HCT116 (cell line): ENCODE results near the gene SLC38A6. TPM values are rescaled to one million over a fixed set of nuclear protein-coding genes. Genes with fewer than 3 reads are reported as not detected.

Experiments used
- ATAC-seq: fragments of 200-7000 bp; cut with Tn5 transposase; 2 replicates; pipeline ENCODE4 v1.9.1; 2020; ENCODE audit warnings: mild to moderate bottlenecking, moderate library complexity
- BruUV-seq: library from RNA; stranded (reverse); fragments of 400-500 nt; replicated peaks from 2 replicates; lab custom pipeline; 2021; lab: Mats Ljungman, UMichigan
- CTCF ChIA-PET: fragments of 300-600 bp; sonication (Branson Sonifier 250); formaldehyde crosslinking; loops from one replicate; lab custom pipeline; 2021; ENCODE audit warnings: antibody characterized with exemption; lab: Charles Lee
- POLR2A ChIA-PET: fragments of 300-600, 350-600 bp; sonication (Branson Sonifier 250); formaldehyde crosslinking; loops from one replicate; lab custom pipeline; 2021; ENCODE audit warnings: antibody characterized with exemption; lab: Charles Lee
- RAD21 ChIA-PET, 2 experiments: fragments of 300-600 bp; sonication (Branson Sonifier 250); formaldehyde crosslinking; loops; one replicate each; lab custom pipeline; 2023; ENCODE audit warnings: low total read pairs in 2 of 2; ENCODE audit not compliant: uncharacterized antibody in 2 of 2, unreplicated experiment in 2 of 2, low non-redundant PET in 1 of 2; lab: Charles Lee
- DNase-seq: peaks from one replicate; pipeline ENCODE4 v3.0.0-alpha.2; 2010; ENCODE audit warnings: low read depth, low spot score
- H2AFZ ChIP-seq: fragments of 200-600 bp; shearing (Covaris generic), sonication (generic); 2 replicates; pipeline ENCODE4 v1.6.1; 2017; ENCODE audit warnings: low read depth, mixed run types, mixed read lengths, antibody characterized with exemption, low read length; ENCODE audit not compliant: poor library complexity, severe bottlenecking
- H3K27ac ChIP-seq: 2 replicates; pipeline ENCODE4 v1.5.1; 2012; ENCODE audit warnings: low read depth, low read length
- H3K27me3 ChIP-seq: fragments of 200-600 bp; sonication (generic); 2 replicates; pipeline ENCODE4 v1.6.1; 2016; ENCODE audit warnings: mixed run types, low read length, mixed read lengths; ENCODE audit not compliant: insufficient read depth
- H3K36me3 ChIP-seq, 2 experiments: fragments of 200-500 bp in 1 of 2; fragments of 200-600 bp in 1 of 2; sonication (Bioruptor generic) in 1 of 2; sonication (generic) in 1 of 2; 2 replicates each; pipeline versions ENCODE4 v1.5.1 to v1.6.1; 2014 to 2016; ENCODE audit warnings: low read length in 2 of 2, inconsistent platforms in 1 of 2, mixed read lengths in 1 of 2, mixed run types in 1 of 2; ENCODE audit not compliant: insufficient read depth in 2 of 2, control insufficient read depth in 1 of 2
- H3K4me1 ChIP-seq, 2 experiments: fragments of 200-600 bp in 1 of 2; sonication (generic) in 1 of 2; 2 replicates each; pipeline versions ENCODE4 v1.5.1 to v1.6.1; 2012 to 2017; ENCODE audit warnings: low read length in 2 of 2, inconsistent platforms in 1 of 2, mild to moderate bottlenecking in 1 of 2, mixed read lengths in 1 of 2, mixed run types in 1 of 2, moderate library complexity in 1 of 2; ENCODE audit not compliant: insufficient read depth in 2 of 2, control insufficient read depth in 1 of 2
- H3K4me2 ChIP-seq: fragments of 200-600 bp; sonication (generic); 2 replicates; pipeline ENCODE4 v1.6.1; 2017; ENCODE audit warnings: mixed run types, low read length, mixed read lengths
- H3K4me3 ChIP-seq, 2 experiments: fragments of 200-600 bp in 1 of 2; sonication (generic) in 1 of 2; replicated peaks in 1 of 2; 2 replicates each; pipeline ENCODE4 v1.5.1; 2011 to 2016; ENCODE audit warnings: low read length in 2 of 2, control low read depth in 1 of 2, low read depth in 1 of 2, mild to moderate bottlenecking in 1 of 2, mixed read lengths in 1 of 2, mixed run types in 1 of 2
- H3K79me2 ChIP-seq: fragments of 200-600 bp; sonication (generic); 2 replicates; pipeline ENCODE4 v1.6.1; 2017; ENCODE audit warnings: mild to moderate bottlenecking, mixed run types, low read length, moderate library complexity, mixed read lengths; ENCODE audit not compliant: insufficient read depth
- H3K9ac ChIP-seq: fragments of 200-600 bp; sonication (generic); 2 replicates; pipeline ENCODE4 v1.6.1; 2016; ENCODE audit warnings: low read length, mixed read lengths
- H3K9me2 ChIP-seq: fragments of 200-600 bp; sonication (generic), shearing (Covaris generic); 2 replicates; pipeline ENCODE4 v1.6.1; 2017; ENCODE audit warnings: mixed run types, mild to moderate bottlenecking, moderate library complexity; ENCODE audit not compliant: insufficient read depth
- H3K9me3 ChIP-seq, 2 experiments: fragments of 200-500 bp in 1 of 2; fragments of 200-600 bp in 1 of 2; sonication (Bioruptor generic) in 1 of 2; sonication (generic) in 1 of 2; 2 replicates each; pipeline ENCODE4 v1.6.1; 2014 to 2017; ENCODE audit warnings: low read length in 2 of 2, mixed read lengths in 2 of 2, inconsistent platforms in 1 of 2, low read depth in 1 of 2, mild to moderate bottlenecking in 1 of 2, mixed run types in 1 of 2, moderate library complexity in 1 of 2; ENCODE audit not compliant: control insufficient read depth in 1 of 2, insufficient read depth in 1 of 2
- H4K20me1 ChIP-seq: fragments of 200-600 bp; sonication (generic), shearing (Covaris generic); 2 replicates; pipeline ENCODE4 v1.6.1; 2017; ENCODE audit warnings: mixed run types, mild to moderate bottlenecking, moderate library complexity; ENCODE audit not compliant: insufficient read depth
- CBX3 ChIP-seq: IDR thresholded peaks from 2 replicates; pipeline ENCODE4 v1.6.1; 2012; ENCODE audit warnings: low read depth
- CEBPB ChIP-seq: IDR thresholded peaks from 2 replicates; pipeline ENCODE4 v1.6.1; 2012; ENCODE audit warnings: low read depth
- EGR1 ChIP-seq: IDR thresholded peaks from 2 replicates; pipeline ENCODE4 v1.6.1; 2012; ENCODE audit warnings: low read depth
- EZH2 ChIP-seq: fragments of 200-600 bp; sonication (generic); IDR thresholded peaks from 2 replicates; pipeline ENCODE4 v1.6.1; 2017; ENCODE audit warnings: antibody characterized with exemption, mixed run types
- EZH2phosphoT487 ChIP-seq: fragments of 200-600 bp; IDR thresholded peaks from 2 replicates; pipeline ENCODE4 v1.6.1; 2018; ENCODE audit warnings: antibody characterized with exemption, borderline replicate concordance
- MAX ChIP-seq: IDR thresholded peaks from 2 replicates; pipeline ENCODE4 v1.6.1; 2012
- POLR2A ChIP-seq: IDR thresholded peaks from 2 replicates; pipeline ENCODE4 v1.7.0; 2011; ENCODE audit warnings: borderline replicate concordance; ENCODE audit not compliant: insufficient read depth, insufficient read length; ENCODE audit errors: extremely low read depth
- POLR2AphosphoS5 ChIP-seq: IDR thresholded peaks from 2 replicates; pipeline ENCODE4 v1.6.1; 2011; ENCODE audit warnings: mild to moderate bottlenecking, low read depth, low read length, moderate library complexity
- RAD21 ChIP-seq: IDR thresholded peaks from 2 replicates; pipeline ENCODE4 v1.6.1; 2012; ENCODE audit warnings: low read depth, mild to moderate bottlenecking
- SIN3A ChIP-seq: IDR thresholded peaks from 2 replicates; pipeline ENCODE4 v1.6.1; 2012; ENCODE audit warnings: low read depth
- TCF7L2 ChIP-seq: IDR thresholded peaks from 2 replicates; pipeline ENCODE4 v1.7.0; 2011; ENCODE audit warnings: borderline replicate concordance, inconsistent platforms; ENCODE audit not compliant: insufficient read depth, insufficient read length; ENCODE audit errors: extremely low read depth
- ZNF274 ChIP-seq: fragments of 200-500 bp; sonication (Bioruptor generic); IDR thresholded peaks from 2 replicates; pipeline ENCODE4 v1.6.1; 2014; ENCODE audit warnings: mild to moderate bottlenecking, low read depth, low read length, inconsistent platforms
- intact Hi-C: fragments of 100-400 bp; cut with micrococcal nuclease; formaldehyde crosslinking; loops from 2 replicates; pipeline ENCODE4 v1.10.0; 2022
- total RNA-seq: library from RNA; stranded (reverse); gene quantifications from one replicate; pipeline ENCODE4 v1.2.1, GENCODE V29; 2021; ENCODE audit not compliant: unreplicated experiment
- TF ChIP-seq, protein P1 (sequence below): IDR thresholded peaks from 2 replicates; pipeline ENCODE4 v1.6.1; 2011; ENCODE audit warnings: mild to moderate bottlenecking, low read length, moderate library complexity; ENCODE audit not compliant: insufficient replicate concordance; ENCODE audit errors: extremely low read depth
- TF ChIP-seq, protein P2 (sequence below): IDR thresholded peaks from 2 replicates; pipeline ENCODE4 v1.6.1; 2012; ENCODE audit warnings: low read depth

Gene SLC38A6
- total RNA-seq, 1 experiment from 2014 or later: 9.5 TPM

DNA sequence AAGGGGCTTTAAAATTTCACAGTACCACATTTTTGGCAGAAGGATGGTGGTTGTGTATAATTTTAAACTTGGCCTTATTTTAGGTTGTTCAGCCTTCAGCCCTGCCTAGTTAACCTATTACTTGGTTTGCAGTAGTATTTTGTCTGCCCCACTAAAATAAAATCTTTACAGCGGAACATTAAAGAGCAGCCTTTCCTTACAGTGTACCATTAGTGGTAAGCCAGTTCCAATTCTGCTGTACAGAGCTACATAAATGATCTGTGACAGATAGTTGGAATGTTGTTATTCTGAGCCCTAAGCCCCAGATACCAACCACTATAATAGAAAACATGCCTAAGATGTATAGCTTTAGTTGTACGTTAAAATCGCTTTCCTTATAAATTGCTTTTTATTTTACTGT, 56.2 kb downstream of the SLC38A6 start (continued):
- TF ChIP-seq EGR1: no peak
- no peak for TF ChIP-seq POLR2A
- no peak for TF ChIP-seq ZNF274
- no peak for TF ChIP-seq RAD21
- TF ChIP-seq, protein P1, sequence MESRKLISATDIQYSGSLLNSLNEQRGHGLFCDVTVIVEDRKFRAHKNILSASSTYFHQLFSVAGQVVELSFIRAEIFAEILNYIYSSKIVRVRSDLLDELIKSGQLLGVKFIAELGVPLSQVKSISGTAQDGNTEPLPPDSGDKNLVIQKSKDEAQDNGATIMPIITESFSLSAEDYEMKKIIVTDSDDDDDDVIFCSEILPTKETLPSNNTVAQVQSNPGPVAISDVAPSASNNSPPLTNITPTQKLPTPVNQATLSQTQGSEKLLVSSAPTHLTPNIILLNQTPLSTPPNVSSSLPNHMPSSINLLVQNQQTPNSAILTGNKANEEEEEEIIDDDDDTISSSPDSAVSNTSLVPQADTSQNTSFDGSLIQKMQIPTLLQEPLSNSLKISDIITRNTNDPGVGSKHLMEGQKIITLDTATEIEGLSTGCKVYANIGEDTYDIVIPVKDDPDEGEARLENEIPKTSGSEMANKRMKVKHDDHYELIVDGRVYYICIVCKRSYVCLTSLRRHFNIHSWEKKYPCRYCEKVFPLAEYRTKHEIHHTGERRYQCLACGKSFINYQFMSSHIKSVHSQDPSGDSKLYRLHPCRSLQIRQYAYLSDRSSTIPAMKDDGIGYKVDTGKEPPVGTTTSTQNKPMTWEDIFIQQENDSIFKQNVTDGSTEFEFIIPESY: no peak

GRCh38 chr14:61041704-61042103, 60.7 kb downstream of the SLC38A6 start:
- RAD21 ChIA-PET: no interaction called here
- H3K4me1 ChIP-seq: no peaks in the 10 kb centered on the region
- TF ChIP-seq ZNF274 (no peak), TCF7L2 (no peak), POLR2AphosphoS5 (no peak), EZH2phosphoT487 (no peak), SIN3A (no peak), CEBPB (no peak), EZH2 (no peak), POLR2A (no peak), CBX3 (no peak), MAX (no peak)
- TF ChIP-seq, protein P2, sequence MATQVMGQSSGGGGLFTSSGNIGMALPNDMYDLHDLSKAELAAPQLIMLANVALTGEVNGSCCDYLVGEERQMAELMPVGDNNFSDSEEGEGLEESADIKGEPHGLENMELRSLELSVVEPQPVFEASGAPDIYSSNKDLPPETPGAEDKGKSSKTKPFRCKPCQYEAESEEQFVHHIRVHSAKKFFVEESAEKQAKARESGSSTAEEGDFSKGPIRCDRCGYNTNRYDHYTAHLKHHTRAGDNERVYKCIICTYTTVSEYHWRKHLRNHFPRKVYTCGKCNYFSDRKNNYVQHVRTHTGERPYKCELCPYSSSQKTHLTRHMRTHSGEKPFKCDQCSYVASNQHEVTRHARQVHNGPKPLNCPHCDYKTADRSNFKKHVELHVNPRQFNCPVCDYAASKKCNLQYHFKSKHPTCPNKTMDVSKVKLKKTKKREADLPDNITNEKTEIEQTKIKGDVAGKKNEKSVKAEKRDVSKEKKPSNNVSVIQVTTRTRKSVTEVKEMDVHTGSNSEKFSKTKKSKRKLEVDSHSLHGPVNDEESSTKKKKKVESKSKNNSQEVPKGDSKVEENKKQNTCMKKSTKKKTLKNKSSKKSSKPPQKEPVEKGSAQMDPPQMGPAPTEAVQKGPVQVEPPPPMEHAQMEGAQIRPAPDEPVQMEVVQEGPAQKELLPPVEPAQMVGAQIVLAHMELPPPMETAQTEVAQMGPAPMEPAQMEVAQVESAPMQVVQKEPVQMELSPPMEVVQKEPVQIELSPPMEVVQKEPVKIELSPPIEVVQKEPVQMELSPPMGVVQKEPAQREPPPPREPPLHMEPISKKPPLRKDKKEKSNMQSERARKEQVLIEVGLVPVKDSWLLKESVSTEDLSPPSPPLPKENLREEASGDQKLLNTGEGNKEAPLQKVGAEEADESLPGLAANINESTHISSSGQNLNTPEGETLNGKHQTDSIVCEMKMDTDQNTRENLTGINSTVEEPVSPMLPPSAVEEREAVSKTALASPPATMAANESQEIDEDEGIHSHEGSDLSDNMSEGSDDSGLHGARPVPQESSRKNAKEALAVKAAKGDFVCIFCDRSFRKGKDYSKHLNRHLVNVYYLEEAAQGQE: no peak
- H4K20me1 ChIP-seq: no peaks in the 10 kb centered on the region
- no peak overlapping the region for H3K27ac ChIP-seq
- no peak overlapping the region for H3K9ac ChIP-seq
- no peaks in the 10 kb centered on the region for H3K9me2 ChIP-seq
- CTCF ChIA-PET: interaction anchor here (0.6 kb wide), 1 partner anchor 240 kb away, joined by 3 read pairs; no protein-coding TSS in a partner anchor
- ATAC-seq (no peak), DNase-seq (no peak)
- H3K79me2 ChIP-seq: no peaks in the 10 kb centered on the region
- POLR2A ChIA-PET: no interaction called here
- no peaks in the 10 kb centered on the region for H3K27me3 ChIP-seq
- no peaks in the 10 kb centered on the region for H3K9me3 ChIP-seq
- H3K4me3 ChIP-seq: no peak overlapping the region
- BruUV-seq: no TSS peak
- no peaks in the 10 kb centered on the region for H3K36me3 ChIP-seq
- intact Hi-C loops: no loop called here
- H3K4me2 ChIP-seq: no peak overlapping the region
- no peak overlapping the region for H2AFZ ChIP-seq
